ENCODE results near the gene RPL38. TPM values are rescaled to one million over a fixed set of nuclear protein-coding genes. Genes with fewer than 3 reads are reported as not detected.

Gene RPL38
- total RNA-seq, 1 donor from 2014 or later = 879 TPM

GRCh38 chr17:74210191-74211140 lies 7.0 kb downstream of the RPL38 start:
- intact Hi-C loops (cut with micrococcal nuclease) = loop anchor here (1.0 to 5.0 kb wide), 6 partner anchors 86 to 662 kb away; partner anchors contain the start of genes FDXR and GPR142

- intact Hi-C loops (cut with micrococcal nuclease) = loop anchor here (5.0 kb wide), 2 partner anchors 156 to 661 kb away; partner anchors contain the start of genes FDXR and GPR142
Measured at GRCh38 chr17:74211141-74211911, 7.8 kb downstream of the RPL38 start.

GRCh38 chr17:74211912-74212208 lies 8.4 kb downstream of the RPL38 start:
- intact Hi-C loops (cut with micrococcal nuclease) = loop anchor here (2.0 to 5.0 kb wide), 3 partner anchors 155 to 660 kb away; partner anchors contain the start of genes FDXR and GPR142

- intact Hi-C loops (cut with micrococcal nuclease) = loop anchor here (2.0 to 5.0 kb wide), 3 partner anchors 155 to 660 kb away; partner anchors contain the start of genes FDXR and GPR142
Measured at GRCh38 chr17:74212209-74212912, 8.9 kb downstream of the RPL38 start.

GRCh38 chr17:74212913-74213791 lies 9.7 kb downstream of the RPL38 start, which contains the start of gene TTYH2:
TTYH2 (plus strand) TSS chr17:74213571; CDS start chr17:74213588, 17 bp downstream.
- intact Hi-C loops (cut with micrococcal nuclease) = loop anchor here (1.0 to 5.0 kb wide), 5 partner anchors 10 to 659 kb away; partner anchors contain the start of genes FDXR, GPR142 and RPL38

GRCh38 chr17:74213861-74214391 lies 10.4 kb downstream of the RPL38 start:
- intact Hi-C loops (cut with micrococcal nuclease) = loop anchor here (1.0 to 5.0 kb wide), 5 partner anchors 11 to 658 kb away; partner anchors contain the start of genes FDXR, GPR142 and RPL38

GRCh38 chr17:74214484-74215341 lies 11.2 kb downstream of the RPL38 start:
- intact Hi-C loops (cut with micrococcal nuclease) = loop anchor here (5.0 kb wide), 2 partner anchors 153 to 658 kb away; partner anchors contain the start of genes FDXR and GPR142

GRCh38 chr17:74215342-74215727 lies 11.9 kb downstream of the RPL38 start:
- intact Hi-C loops (cut with micrococcal nuclease) = no loop called here

- intact Hi-C loops (cut with micrococcal nuclease) = no loop called here
Measured at GRCh38 chr17:74216505-74216904, 13.0 kb downstream of the RPL38 start.

- intact Hi-C loops (cut with micrococcal nuclease) = no loop called here
Measured at GRCh38 chr17:74217037-74217730, 13.7 kb downstream of the RPL38 start.

- intact Hi-C loops (cut with micrococcal nuclease) = no loop called here
Measured at GRCh38 chr17:74217888-74218287, 14.4 kb downstream of the RPL38 start.

- intact Hi-C loops (cut with micrococcal nuclease) = no loop called here
Measured at GRCh38 chr17:74218436-74218835, 15.0 kb downstream of the RPL38 start.

GRCh38 chr17:74219576-74220133 lies 16.2 kb downstream of the RPL38 start:
- intact Hi-C loops (cut with micrococcal nuclease) = no loop called here

- intact Hi-C loops (cut with micrococcal nuclease) = no loop called here
Measured at GRCh38 chr17:74220219-74220618, 16.7 kb downstream of the RPL38 start.

GRCh38 chr17:74220946-74221818 lies 17.7 kb downstream of the RPL38 start:
- intact Hi-C loops (cut with micrococcal nuclease) = no loop called here

GRCh38 chr17:74222399-74222798 lies 18.9 kb downstream of the RPL38 start:
- intact Hi-C loops (cut with micrococcal nuclease) = no loop called here

- intact Hi-C loops (cut with micrococcal nuclease) = no loop called here
Measured at GRCh38 chr17:74223901-74224300, 20.4 kb downstream of the RPL38 start.
